ENCODE data around the gene ZFY. TPM values are rescaled to one million over a fixed set of nuclear protein-coding genes. Genes with fewer than 3 reads are reported as not detected.

Gene ZFY
- total and polyA plus RNA-seq, 2 of the 8 experiments (the other 6 are each of a cell fraction or from before 2014, with no cell fraction given), result 1.5 to 8.9 TPM

GRCh38 chrY:2887955-2888354 is 47.2 kb upstream of the ZFY start:
- no peak for TF ChIP-seq SRF (IDR thresholded peaks at IDR 0.05; ENCODE audit: low read depth, low read length)
- TF ChIP-seq HDAC2 (IDR thresholded peaks at IDR 0.05; ENCODE audit: borderline replicate concordance in 1 of 2, low read depth in 2 of 2, low read length in 2 of 2), result no peak
- no peak for TF ChIP-seq TCF12 (IDR thresholded peaks at IDR 0.05; ENCODE audit: low read depth, low read length)
- TF ChIP-seq JUND (IDR thresholded peaks at IDR 0.05; ENCODE audit: low read length), result no peak
- no peak for TF ChIP-seq CBX5 (IDR thresholded peaks at IDR 0.05; ENCODE audit: low read depth, low read length)
- no peak overlapping the region; a peak in 1 of 4 replicates for H3K4me2 ChIP-seq (ENCODE audit: insufficient read depth in 1 of 2, low read depth in 2 of 2, low read length in 2 of 2)

More at GRCh38 chrY:2887955-2888354, 47.2 kb upstream of the ZFY start:
- Histone ChIP-seq H2AK5ac (ENCODE audit: low read depth, low read length) (no peak overlapping the region), H4K8ac (ENCODE audit: extremely low read depth, insufficient read depth, low read length) (no peak overlapping the region), H3K27me3 (replicated peaks in 1 of 4; ENCODE audit: control insufficient read depth in 3 of 4, extremely low read depth in 1 of 4, insufficient read depth in 3 of 4, low read length in 3 of 4) (no peaks in the 10 kb centered on the region), H3K27ac (ENCODE audit: low read depth, low read length) (no peak overlapping the region), H2BK20ac (ENCODE audit: low read length) (no peak overlapping the region), H2BK5ac (ENCODE audit: low read depth, low read length) (no peak overlapping the region), H2BK12ac (ENCODE audit: low read depth, low read length) (no peak overlapping the region), H3K9ac (replicated peaks in 1 of 4; ENCODE audit: extremely low read depth in 1 of 4, low read depth in 3 of 4, low read length in 3 of 4) (no peak overlapping the region), H3K4ac (replicated peaks; ENCODE audit: insufficient read length, low read depth, low read length) (no peak overlapping the region), H3K4me1 (replicated peaks in 1 of 4; ENCODE audit: control insufficient read depth in 3 of 4, insufficient read depth in 4 of 4, low read length in 3 of 4) (peaks cover 0 to 2% (median 0%) of the 10 kb centered on the region in 4 experiments; a peak in 2 of 7 replicates), H3K56ac (replicated peaks; ENCODE audit: insufficient read length, low read depth, low read length) (no peak overlapping the region), H3K23me2 (ENCODE audit: low read depth, low read length) (no peaks in the 10 kb centered on the region), H2BK15ac (ENCODE audit: low read length) (no peak overlapping the region), H3K14ac (ENCODE audit: insufficient read length) (no peak overlapping the region), H3K18ac (ENCODE audit: extremely low read depth, low read length) (no peak overlapping the region), H3K9me3 (ENCODE audit: insufficient read depth in 2 of 2, low read depth in 1 of 2, low read length in 1 of 2) (no peaks in the 10 kb centered on the region), H3K36me3 (ENCODE audit: control insufficient read depth in 2 of 4, insufficient read depth in 4 of 4, low read length in 3 of 4) (no peaks in the 10 kb centered on the region), H4K5ac (ENCODE audit: insufficient read length, low read depth, low read length) (no peak overlapping the region), H3K79me1 (ENCODE audit: low read depth, low read length) (no peaks in the 10 kb centered on the region), H3K23ac (ENCODE audit: insufficient read length) (no peak overlapping the region), H4K20me1 (replicated peaks in 1 of 2; ENCODE audit: control insufficient read depth in 1 of 2, insufficient read depth in 2 of 2, low read length in 2 of 2) (no peaks in the 10 kb centered on the region), H3K4me3 (ENCODE audit: extremely low read depth in 1 of 4, insufficient read depth in 2 of 4, low read depth in 3 of 4, low read length in 4 of 4) (no peak overlapping the region), H3K79me2 (ENCODE audit: control insufficient read depth in 1 of 2, insufficient read depth in 2 of 2, low read length in 2 of 2) (no peaks in the 10 kb centered on the region), H2AFZ (ENCODE audit: low read length) (no peak overlapping the region), H2BK120ac (replicated peaks; ENCODE audit: low read depth, low read length) (no peak overlapping the region), H4K91ac (replicated peaks; ENCODE audit: insufficient read length, low read length) (no peak overlapping the region)
- DNase-seq (ENCODE audit: low read depth in 1 of 2, low spot score in 2 of 2), result peak in 1 of 2 experiments; percentile 15
- WGBS, 2 experiments (ENCODE audit: extremely low coverage in 1 of 2, insufficient coverage in 1 of 2, insufficient read length in 1 of 2, insufficient replicate concordance in 2 of 2, low coverage in 1 of 2, low lambda C conversion rate in 2 of 2, missing lambda C conversion rate in 1 of 2), result 86% methylated on average over 2 of the region's 3 CpGs; no CpG with 5 or more reads in 1 of the 2 experiments
- ChIA-PET POLR2A (ENCODE audit: partially characterized antibody) (no interaction called here), CTCF (ENCODE audit: partially characterized antibody) (no interaction called here)
- FAIRE-seq, result no peak

All from H1 (cell line).